ENCODE data around the gene SYNGAP1.
"Not testable (repeated sequence)": the region's sequence is repeated elsewhere in the genome, so short reads cannot be mapped to it uniquely, and the experiment has no call there.

Gene SYNGAP1

DNA sequence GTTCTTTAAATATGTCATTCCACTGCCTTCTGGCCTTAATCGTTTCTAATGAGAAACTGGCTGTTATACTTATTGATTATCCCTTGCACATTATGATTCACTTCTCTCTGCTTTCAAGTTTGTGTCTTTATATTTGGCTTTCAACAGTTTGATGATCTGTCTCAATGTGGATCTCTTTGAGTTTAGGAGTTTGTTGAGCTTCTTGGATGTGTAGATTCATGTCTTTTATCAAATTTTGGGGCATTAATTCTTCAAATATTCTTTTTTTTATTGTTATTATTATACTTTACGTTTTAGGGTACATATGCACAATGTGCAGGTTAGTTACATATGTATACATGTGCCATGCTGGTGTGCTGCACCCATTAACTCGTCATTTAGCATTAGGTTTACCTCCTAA, 63.8 kb downstream of the SYNGAP1 start:
- no peak for DNase-seq

DNA sequence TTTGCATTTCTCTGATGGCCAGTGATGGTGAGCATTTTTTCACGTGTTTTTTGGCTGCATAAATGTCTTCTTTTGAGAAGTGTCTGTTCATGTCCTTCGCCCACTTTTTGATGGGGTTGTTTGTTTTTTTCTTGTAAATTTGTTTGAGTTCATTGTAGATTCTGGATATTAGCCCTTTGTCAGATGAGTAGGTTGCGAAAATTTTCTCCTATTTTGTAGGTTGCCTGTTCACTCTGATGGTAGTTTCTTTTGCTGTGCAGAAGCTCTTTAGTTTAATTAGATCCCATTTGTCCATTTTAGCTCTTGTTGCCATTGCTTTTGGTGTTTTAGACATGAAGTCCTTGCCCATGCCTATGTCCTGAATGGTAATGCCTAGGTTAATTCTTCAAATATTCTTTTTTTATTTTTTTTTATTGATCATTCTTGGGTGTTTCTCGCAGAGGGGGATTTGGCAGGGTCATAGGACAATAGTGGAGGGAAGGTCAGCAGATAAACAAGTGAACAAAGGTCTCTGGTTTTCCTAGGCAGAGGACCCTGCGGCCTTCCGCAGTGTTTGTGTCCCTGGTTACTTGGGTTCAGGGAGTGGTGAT, 64.9 kb downstream of the SYNGAP1 start:
- DNase-seq, result not testable (repeated sequence)

DNA sequence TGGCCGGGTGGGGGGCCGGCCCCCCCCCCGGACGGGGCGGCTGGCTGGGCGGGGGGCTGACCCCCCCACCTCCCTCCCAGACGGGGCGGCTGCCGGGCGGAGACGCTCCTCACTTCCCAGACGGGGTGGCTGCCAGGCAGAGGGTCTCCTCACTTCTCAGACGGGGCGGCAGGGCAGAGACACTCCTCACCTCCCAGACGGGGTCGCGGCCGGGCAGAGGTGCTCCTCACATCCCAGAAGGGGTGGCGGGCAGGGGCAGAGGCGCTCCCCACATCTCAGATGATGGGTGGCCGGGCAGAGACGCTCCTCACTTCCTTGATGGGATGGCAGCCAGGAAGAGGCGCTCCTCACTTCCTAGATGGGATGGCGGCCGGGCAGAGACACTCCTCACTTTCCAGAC, 65.8 kb downstream of the SYNGAP1 start:
- not testable (repeated sequence) for DNase-seq

DNA sequence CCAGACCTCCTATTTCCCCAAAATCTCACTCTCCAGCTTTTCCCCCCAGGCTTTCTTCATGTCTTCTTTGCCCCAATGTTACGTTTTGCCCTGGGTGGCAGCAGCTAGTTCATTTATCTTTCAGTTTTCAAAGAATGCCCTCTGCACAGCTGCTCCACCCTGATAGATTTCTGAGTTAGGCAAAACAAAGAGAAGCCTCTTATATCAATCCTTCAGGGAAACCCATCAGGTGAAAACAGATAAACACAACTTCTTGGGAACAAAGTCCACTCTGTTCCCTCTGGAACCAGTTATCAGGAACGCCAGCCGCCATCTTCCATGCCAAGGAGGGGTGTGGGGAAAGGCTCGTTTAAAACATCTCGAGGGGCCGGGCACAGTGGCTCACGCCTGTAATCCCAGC, 68.5 kb downstream of the SYNGAP1 start:
- no peak for DNase-seq

DNA sequence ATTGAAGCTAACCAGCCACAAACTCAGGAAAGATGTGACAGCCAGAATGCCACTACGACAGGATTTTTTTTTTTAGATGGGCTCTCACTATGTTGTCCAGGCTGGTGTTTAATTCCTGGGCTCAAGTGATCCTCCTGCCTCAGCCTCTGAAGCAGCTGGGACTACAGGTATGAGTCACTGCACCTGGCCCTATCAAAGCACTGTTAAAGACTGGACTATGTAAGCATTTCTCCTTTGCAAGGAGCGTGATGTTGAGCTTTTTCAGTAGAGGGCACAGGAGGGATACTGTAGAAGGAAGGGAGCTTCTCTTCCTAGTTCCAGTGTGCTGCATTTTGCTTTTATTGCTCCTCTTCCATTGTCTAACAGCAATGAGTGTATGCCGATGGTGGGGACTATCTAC, 70.3 kb downstream of the SYNGAP1 start:
- no peak for DNase-seq

DNA sequence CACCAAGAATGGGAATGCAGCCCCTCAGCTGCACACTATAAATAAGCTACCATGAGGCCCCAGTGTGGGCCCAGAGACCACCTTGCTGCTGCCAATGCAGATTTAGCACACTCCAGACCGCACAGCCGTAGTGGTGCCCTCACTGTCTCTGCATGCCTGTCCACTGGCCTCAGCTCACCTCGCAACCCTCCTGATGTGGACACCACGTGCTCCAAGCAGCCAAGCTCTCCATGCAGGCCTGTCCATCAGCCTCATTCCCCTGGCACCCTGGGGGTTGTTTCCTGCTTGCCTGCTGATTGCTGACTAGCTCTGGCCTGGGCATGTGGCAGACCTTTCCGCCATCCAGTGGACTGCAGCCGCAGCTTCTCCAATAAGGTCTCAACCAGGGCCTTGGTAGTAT, 70.8 kb downstream of the SYNGAP1 start:
- no peak for DNase-seq

DNA sequence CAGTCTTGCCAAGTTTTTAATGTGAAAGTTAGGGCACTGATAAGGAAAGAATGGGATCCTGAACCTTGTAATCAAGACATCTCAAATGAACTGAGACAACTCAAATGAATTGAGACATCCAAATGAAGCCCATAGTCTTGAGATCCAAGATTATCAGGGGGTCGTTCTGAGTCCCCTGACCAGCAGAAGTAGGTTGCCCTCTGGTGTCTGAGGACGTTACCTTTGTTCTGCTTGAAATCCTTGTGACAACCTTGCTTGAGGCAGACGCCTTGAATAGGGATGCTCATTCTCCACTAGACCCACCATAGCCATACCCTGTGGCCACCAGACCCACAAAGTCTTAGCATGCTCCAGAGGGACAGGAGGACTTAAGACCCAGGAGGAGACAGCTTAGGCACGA, 72.2 kb downstream of the SYNGAP1 start:
- no peak for DNase-seq

DNA sequence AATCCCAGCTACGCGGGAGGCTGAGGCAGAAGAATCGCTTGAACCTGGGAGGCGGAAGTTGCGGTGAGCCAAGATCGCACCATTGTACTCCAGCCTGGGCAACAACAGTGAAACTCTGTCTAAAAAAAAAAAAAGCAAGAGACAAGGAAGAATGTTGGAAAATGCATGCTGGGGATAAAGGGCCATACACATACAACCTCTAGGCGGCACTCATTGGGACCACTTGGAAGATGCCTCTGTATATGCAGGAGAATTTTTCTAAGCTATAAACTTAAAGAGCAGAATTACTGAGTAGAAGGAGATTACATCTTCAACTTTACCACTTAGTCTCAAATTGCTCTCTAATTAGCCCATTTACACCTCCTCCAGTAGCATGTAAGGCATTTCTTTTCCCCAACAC, 77.3 kb downstream of the SYNGAP1 start:
- DNase-seq, result no peak

DNA sequence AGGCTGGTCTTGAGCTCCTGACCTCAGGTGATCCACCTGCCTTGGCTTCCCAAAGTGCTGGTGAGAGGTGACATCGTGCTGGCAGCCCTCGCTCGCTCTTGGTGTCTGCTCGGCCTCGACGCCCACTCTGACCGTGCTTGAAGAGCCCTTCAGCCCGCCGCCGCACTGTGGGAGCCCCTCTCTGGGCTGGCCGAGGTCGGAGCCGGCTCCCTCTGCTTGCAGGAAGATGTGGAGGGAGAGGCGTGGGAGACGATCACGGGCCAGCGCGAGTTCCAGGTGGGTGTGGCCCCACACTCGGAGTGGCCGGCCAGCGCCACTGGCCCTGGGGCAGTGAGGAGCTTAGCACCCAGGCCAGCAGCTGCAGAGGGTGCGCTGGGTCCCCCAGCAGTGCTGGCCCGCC, 82.6 kb downstream of the SYNGAP1 start:
- no peak for DNase-seq

DNA sequence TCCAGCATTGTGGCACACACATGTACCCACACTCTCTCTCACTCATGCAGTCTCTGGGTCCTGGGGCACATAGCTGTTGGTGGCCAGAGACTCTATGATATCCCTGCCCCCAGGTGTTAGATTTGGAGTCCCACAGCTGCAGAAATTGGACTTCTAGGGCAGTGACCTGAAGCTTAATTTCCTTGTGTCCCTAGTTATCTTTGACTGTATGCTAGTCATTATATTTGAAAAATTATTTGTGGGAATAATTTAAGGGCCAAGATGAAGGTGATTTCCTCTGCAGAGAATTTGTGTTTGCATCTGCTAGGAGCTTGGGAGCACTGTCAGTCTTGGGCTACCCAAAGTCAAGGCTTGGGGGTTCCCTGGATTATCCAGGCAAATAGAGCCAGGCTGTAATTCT, 84.6 kb downstream of the SYNGAP1 start:
- no peak for DNase-seq

All from NCI-H510A (cell line).